Lower leg skin (tissue), 4 donors: ENCODE results near the gene ABL1. TPM values are rescaled to one million over a fixed set of nuclear protein-coding genes. Genes with fewer than 3 reads are reported as not detected.

Experiments used
- DNase-seq, 2 donors: peaks; one replicate each; pipeline ENCODE4 v3.0.0-alpha.2; 2019; ENCODE audit warnings: low spot score in 2 of 2
- H3K4me3 ChIP-seq: fragments of 200-600 bp; sonication (generic); 2 replicates; pipeline ENCODE4 v1.5.1; 2017; ENCODE audit warnings: mild to moderate bottlenecking, low read depth; ENCODE audit not compliant: poor library complexity, severe bottlenecking
- CTCF ChIP-seq, 3 donors: fragments of 450-650 bp; IDR thresholded peaks; one replicate each; pipeline ENCODE4 v1.5.1; 2016; ENCODE audit warnings: antibody characterized with exemption in 3 of 3, mild to moderate bottlenecking in 3 of 3, moderate library complexity in 2 of 3
- POLR2A ChIP-seq, 2 donors: fragments of 450-650 bp; IDR thresholded peaks; one replicate each; pipeline ENCODE4 v1.6.1; 2016 to 2017; ENCODE audit warnings: antibody characterized with exemption in 2 of 2, mild to moderate bottlenecking in 1 of 2, moderate library complexity in 1 of 2
- WGBS, 2 donors: methylation state at CpG; one replicate each; pipeline ENCODE4 v1.1.5; 2018; 5-methylcytosine and 5-hydroxymethylcytosine counted together
- intact Hi-C: fragments of 100-400 bp; cut with DNase I; formaldehyde crosslinking; loops from one replicate; pipeline ENCODE4 v1.15.0; 2023; ENCODE audit warnings: low total_unique reads
- total RNA-seq, 4 donors: library from RNA; depleted of rRNA; stranded (reverse); fragments of >200 nt; gene quantifications; one replicate each; pipeline ENCODE4 v1.1.0, GENCODE V29; 2016

ABL1 gene
- total RNA-seq, 4 donors from 2014 or later: 21.2 to 47.2 (median 34.3) TPM

DNA sequence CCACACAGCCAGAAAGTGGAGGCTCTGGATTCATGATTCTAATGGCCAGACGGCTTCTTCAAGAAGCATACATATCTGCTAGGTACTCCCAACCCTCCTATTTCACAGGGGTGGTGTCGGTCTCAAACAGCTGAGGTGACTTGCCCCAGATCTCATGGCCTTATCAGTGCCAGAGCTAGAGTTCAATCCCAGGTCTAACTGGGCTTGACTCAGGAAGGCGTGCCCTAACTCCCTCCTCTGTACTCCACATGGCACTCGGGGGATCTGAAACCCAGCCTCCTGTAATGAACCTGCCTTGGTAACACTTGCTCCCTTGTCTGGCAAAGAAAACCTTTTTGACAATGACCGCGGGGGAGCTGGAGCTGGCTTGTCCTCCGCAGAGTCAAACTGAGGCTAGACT, 59.5 kb downstream of the ABL1 start:
- DNase-seq: no peak
- WGBS, 2 donors: 71 to 77% methylated on average over 7 of the region's 7 CpGs
- TF ChIP-seq POLR2A (IDR thresholded peaks at IDR 0.05) (no peak), CTCF (IDR thresholded peaks at IDR 0.05) (no peak)
- intact Hi-C loops: no loop called here
- no peak overlapping the region for H3K4me3 ChIP-seq

- 72 to 82% methylated on average over 9 of the region's 9 CpGs for WGBS, 2 donors
- intact Hi-C loops: no loop called here
- no peak for DNase-seq
- no peak overlapping the region for H3K4me3 ChIP-seq
- TF ChIP-seq POLR2A (IDR thresholded peaks at IDR 0.05) (no peak), CTCF (IDR thresholded peaks at IDR 0.05) (no peak)
Measured at GRCh38 chr9:130895038-130895437, 60.0 kb downstream of the ABL1 start.

DNA sequence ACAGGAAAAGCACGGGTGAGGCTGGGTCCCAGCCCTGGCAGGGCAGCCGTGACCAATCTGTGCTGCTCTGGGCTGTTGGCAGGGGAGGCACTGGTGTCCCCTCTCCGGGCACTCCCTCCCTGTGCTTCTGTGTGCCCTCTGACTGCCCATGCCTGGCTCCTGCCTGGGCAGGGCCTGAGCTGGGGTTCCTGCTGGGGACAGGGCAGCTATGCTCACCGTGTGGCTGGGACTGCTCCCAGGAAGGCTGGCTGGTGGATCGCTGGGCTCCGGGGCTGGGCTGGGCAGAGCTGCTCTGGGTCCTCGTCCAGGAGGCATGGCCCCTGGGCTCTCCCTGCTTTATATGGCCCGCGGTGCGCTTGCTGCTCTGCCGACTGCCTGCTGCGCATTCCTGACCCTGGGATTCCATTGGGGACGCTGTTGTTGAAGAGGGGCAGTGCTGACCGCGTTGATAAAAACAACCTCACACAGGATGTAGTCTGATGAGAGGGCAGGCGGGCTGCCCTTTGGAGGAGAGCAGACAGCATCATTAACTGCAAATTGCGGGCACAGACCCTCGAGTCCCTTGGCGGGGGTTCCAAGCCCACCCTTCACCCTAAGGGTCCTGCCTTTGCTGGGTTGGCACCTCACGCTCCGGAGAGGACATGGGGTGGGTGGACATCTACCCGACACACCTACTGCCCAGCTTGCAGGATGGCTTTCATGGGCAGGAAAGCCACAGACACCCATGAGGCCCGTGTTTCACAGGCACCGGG, 60.6 kb downstream of the ABL1 start:
- DNase-seq: no peak
- 66 to 69% methylated on average over 14 to 20 of the region's 24 CpGs for WGBS, 2 donors
- no peak overlapping the region for H3K4me3 ChIP-seq
- TF ChIP-seq CTCF (IDR thresholded peaks at IDR 0.05) (no peak), POLR2A (IDR thresholded peaks at IDR 0.05) (no peak)
- intact Hi-C loops: no loop called here

DNA sequence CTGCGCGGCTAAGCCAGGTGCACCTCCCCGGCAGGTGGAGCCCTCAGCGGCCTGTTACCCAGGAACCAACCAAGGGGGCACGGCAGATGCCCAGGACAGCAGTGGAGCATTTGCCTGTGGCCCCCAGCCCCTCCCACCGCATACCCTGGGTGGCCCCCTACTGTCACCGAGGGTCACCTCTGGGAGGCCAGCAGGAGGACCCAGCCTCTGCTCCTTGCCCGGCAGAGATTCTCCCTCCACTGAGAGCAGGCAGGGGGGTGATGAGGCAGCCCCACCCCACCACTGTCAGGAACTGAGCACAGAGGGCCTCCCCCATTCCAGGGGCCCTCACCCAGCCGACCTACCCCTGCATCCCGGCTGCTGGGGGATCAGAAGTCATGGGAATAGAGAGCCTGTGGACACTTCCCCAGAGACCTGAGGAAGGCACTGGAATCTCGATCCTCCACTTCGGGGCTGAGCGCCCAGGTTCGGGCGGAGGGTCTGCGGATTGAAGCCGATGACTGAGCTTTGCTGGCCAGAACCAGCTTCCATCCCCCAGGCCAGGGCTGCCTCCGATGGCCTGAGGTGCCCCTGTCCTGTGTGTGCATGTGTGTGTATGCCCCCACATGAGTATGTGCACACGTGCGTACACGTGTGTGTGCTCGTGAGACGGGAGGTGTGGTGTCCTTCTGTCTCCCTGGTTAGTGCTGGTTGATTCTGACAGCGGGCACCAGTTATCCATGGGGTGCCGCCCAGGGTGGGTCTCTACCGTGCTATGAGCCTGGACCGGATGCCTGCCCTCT, 61.4 kb downstream of the ABL1 start, which contains the start of gene QRFP:
QRFP (minus strand) TSS at position 580 of the 782 bp plus-strand sequence. CDS start 2,974 bp downstream, outside the sequence.
- no peak within 1 kb of the TSS for H3K4me3 ChIP-seq
- TF ChIP-seq CTCF (IDR thresholded peaks at IDR 0.05) (no peak), POLR2A (IDR thresholded peaks at IDR 0.05) (no peak)
- WGBS, 2 donors: 71 to 72% methylated on average over 14 to 24 of the region's 27 CpGs
- DNase-seq: no peak
- intact Hi-C loops: no loop called here

GRCh38 chr9:130897105-130897751, 62.2 kb downstream of the ABL1 start:
- TF ChIP-seq POLR2A (IDR thresholded peaks at IDR 0.05) (no peak), CTCF (IDR thresholded peaks at IDR 0.05) (no peak)
- whole genome bisulfite sequencing, 2 donors: 53 to 64% methylated on average over 15 to 16 of the region's 16 CpGs
- intact Hi-C loops: no loop called here

More at GRCh38 chr9:130897105-130897751, 62.2 kb downstream of the ABL1 start:
- DNase-seq: no peak
- no peak overlapping the region for H3K4me3 ChIP-seq
